ENCODE data around the gene LRRD1.

DNA sequence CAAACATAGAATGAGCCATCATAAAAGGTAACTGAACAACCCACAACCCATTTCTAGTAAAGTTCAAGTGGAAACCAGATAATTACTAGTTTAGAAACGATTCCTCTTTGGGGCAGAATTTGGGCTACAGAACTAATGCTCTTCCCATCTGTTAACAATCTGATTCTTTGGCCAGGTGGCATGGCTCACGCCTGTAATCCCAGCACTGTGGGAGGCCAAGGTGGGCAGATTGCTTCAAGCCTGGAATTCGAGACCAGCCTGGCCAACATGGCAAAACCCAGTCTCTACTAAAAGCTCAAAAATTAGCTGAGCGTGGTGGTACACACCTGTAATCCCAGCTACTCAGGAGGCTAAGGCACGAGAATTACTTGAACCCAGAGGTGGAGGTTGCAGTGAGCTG is 63.1 kb downstream of the LRRD1 start:
- TF ChIP-seq YY1 (IDR thresholded peaks at IDR 0.05; ENCODE audit: insufficient read depth, insufficient read length) (no peak), ZNF274 (IDR thresholded peaks at IDR 0.05; ENCODE audit: low read depth, low read length) (no peak)
